ENCODE results near the gene KRTAP10-11.
"Not testable (repeated sequence)": the region's sequence is repeated elsewhere in the genome, so short reads cannot be mapped to it uniquely, and the experiment has no call there.

Gene KRTAP10-11

GRCh38 chr21:44646366-44647221, at the start of gene KRTAP10-11:
Gene KRTAP10-11, plus strand, starts transcription at chr21:44646414. Its CDS starts 45 bp downstream, at chr21:44646459.
- H2AFZ ChIP-seq; H3K4me3 ChIP-seq (ENCODE audit: low read depth, low read length); H3K9me3 ChIP-seq (ENCODE audit: control insufficient read depth, low read length); H3K36me3 ChIP-seq (ENCODE audit: control insufficient read depth, insufficient read depth, low read length); H3K27me3 ChIP-seq (ENCODE audit: control insufficient read depth, insufficient read depth, low read length); H3K79me2 ChIP-seq; H3K9ac ChIP-seq; H3K4me1 ChIP-seq; H3K4me2 ChIP-seq (ENCODE audit: low read length); H3K27ac ChIP-seq: not testable (repeated sequence)

- no peaks in the 10 kb centered on the region for H3K27me3 ChIP-seq (ENCODE audit: control insufficient read depth, insufficient read depth, low read length)
- H3K79me2 ChIP-seq = no peaks in the 10 kb centered on the region
- no peak overlapping the region for H3K27ac ChIP-seq
- H2AFZ ChIP-seq = no peak overlapping the region
- H3K4me2 ChIP-seq (ENCODE audit: low read length) = no peak overlapping the region
- TF ChIP-seq CTCF (IDR thresholded peaks at IDR 0.05) = no peak
- no peaks in the 10 kb centered on the region for H3K36me3 ChIP-seq (ENCODE audit: control insufficient read depth, insufficient read depth, low read length)
- no peaks in the 10 kb centered on the region for H3K9me3 ChIP-seq (ENCODE audit: control insufficient read depth, low read length)
- H3K4me3 ChIP-seq (ENCODE audit: low read depth, low read length) = no peak overlapping the region
- H3K4me1 ChIP-seq = no peaks in the 10 kb centered on the region
- H3K9ac ChIP-seq = no peak overlapping the region
Measured at GRCh38 chr21:44598061-44598460, 48.2 kb upstream of the KRTAP10-11 start.

- no peak overlapping the region for H2AFZ ChIP-seq
Measured at GRCh38 chr21:44599264-44600029, 46.8 kb upstream of the KRTAP10-11 start.

GRCh38 chr21:44600118-44600978, 45.9 kb upstream of the KRTAP10-11 start, which contains the start of gene KRTAP10-7:
Gene KRTAP10-7, plus strand, starts transcription at chr21:44600597. Its CDS starts 25 bp downstream, at chr21:44600622.
- H3K4me1 ChIP-seq; H3K27ac ChIP-seq; H3K9me3 ChIP-seq (ENCODE audit: control insufficient read depth, low read length); H3K27me3 ChIP-seq (ENCODE audit: control insufficient read depth, insufficient read depth, low read length); H3K4me3 ChIP-seq (ENCODE audit: low read depth, low read length); H3K36me3 ChIP-seq (ENCODE audit: control insufficient read depth, insufficient read depth, low read length); H3K4me2 ChIP-seq (ENCODE audit: low read length); H3K79me2 ChIP-seq; H2AFZ ChIP-seq; H3K9ac ChIP-seq: not testable (repeated sequence)

More at GRCh38 chr21:44599264-44600029, 46.8 kb upstream of the KRTAP10-11 start:
- H3K27ac ChIP-seq = no peak overlapping the region
- H3K4me3 ChIP-seq (ENCODE audit: low read depth, low read length) = no peak overlapping the region
- H3K9ac ChIP-seq = no peak overlapping the region
- no peaks in the 10 kb centered on the region for H3K27me3 ChIP-seq (ENCODE audit: control insufficient read depth, insufficient read depth, low read length)
- H3K36me3 ChIP-seq (ENCODE audit: control insufficient read depth, insufficient read depth, low read length) = no peaks in the 10 kb centered on the region
- no peaks in the 10 kb centered on the region for H3K4me1 ChIP-seq
- TF ChIP-seq CTCF (IDR thresholded peaks at IDR 0.05) = no peak
- H3K4me2 ChIP-seq (ENCODE audit: low read length) = no peak overlapping the region
- H3K9me3 ChIP-seq (ENCODE audit: control insufficient read depth, low read length) = no peaks in the 10 kb centered on the region
- no peaks in the 10 kb centered on the region for H3K79me2 ChIP-seq

- not testable (repeated sequence) for H3K36me3 ChIP-seq (ENCODE audit: control insufficient read depth, insufficient read depth, low read length); H3K79me2 ChIP-seq; H3K27me3 ChIP-seq (ENCODE audit: control insufficient read depth, insufficient read depth, low read length); H3K27ac ChIP-seq; H3K4me2 ChIP-seq (ENCODE audit: low read length); H3K9me3 ChIP-seq (ENCODE audit: control insufficient read depth, low read length); H2AFZ ChIP-seq; H3K4me3 ChIP-seq (ENCODE audit: low read depth, low read length); H3K9ac ChIP-seq; H3K4me1 ChIP-seq
Measured at GRCh38 chr21:44601091-44601490, 45.1 kb upstream of the KRTAP10-11 start.

All from parathyroid adenoma (tissue), 2 donors.